ENCODE data around the gene SLX4IP. TPM values are rescaled to one million over a fixed set of nuclear protein-coding genes. Genes with fewer than 3 reads are reported as not detected.

SLX4IP gene
- total and polyA plus RNA-seq, 2 donors (not counting 1 experiment from before 2014, with no cell fraction given) = 2.0 to 8.1 TPM

GRCh38 chr20:10490706-10491105 lies 55.6 kb downstream of the SLX4IP start:
- Histone ChIP-seq H3K27ac (ENCODE audit: low read length in 2 of 2) (no peak overlapping the region), H3K9ac (ENCODE audit: low read length) (no peak overlapping the region), H4K20me1 (ENCODE audit: control insufficient read depth, insufficient read depth, low read length, poor library complexity, severe bottlenecking) (peaks cover 9% of the 10 kb centered on the region), H3K36me3 (replicated peaks in 1 of 2; ENCODE audit: control extremely low read depth in 1 of 2, control insufficient read depth in 1 of 2, extremely low read depth in 1 of 2, insufficient read depth in 2 of 2, low read length in 1 of 2) (no peaks in the 10 kb centered on the region), H3K4me2 (replicated peaks; ENCODE audit: low read depth, low read length, poor library complexity, severe bottlenecking) (no peak overlapping the region), H2AFZ (ENCODE audit: insufficient read depth, low read depth, low read length, poor library complexity, severe bottlenecking) (no peak overlapping the region), H3K79me2 (ENCODE audit: control insufficient read depth, insufficient read depth, low read length) (peaks cover 21% of the 10 kb centered on the region), H3K27me3 (replicated peaks in 1 of 4; ENCODE audit: control extremely low read depth in 1 of 4, control insufficient read depth in 3 of 4, insufficient read depth in 4 of 4, low read length in 3 of 4) (no peaks in the 10 kb centered on the region), H3K4me1 (ENCODE audit: control insufficient read depth in 2 of 2, insufficient read depth in 2 of 2, low read length in 2 of 2) (no peaks in the 10 kb centered on the region), H3K4me3 (ENCODE audit: control extremely low read depth in 1 of 5, extremely low read depth in 1 of 5, insufficient read depth in 1 of 5, low read depth in 2 of 5, low read length in 4 of 5) (no peak overlapping the region), H3K9me3 (ENCODE audit: control extremely low read depth in 1 of 3, control insufficient read depth in 2 of 3, insufficient read depth in 1 of 3, low read length in 2 of 3) (no peaks in the 10 kb centered on the region)
- no peak for ATAC-seq (ENCODE audit: low read depth)
- Mint-ChIP-seq H3K9me3 (ENCODE audit: insufficient read depth) (peaks cover 3% of the 10 kb centered on the region), H3K27me3 (no peaks in the 10 kb centered on the region), H3K4me3 (no peak overlapping the region), H3K4me1 (peaks cover 19% of the 10 kb centered on the region), H3K27ac (no peak overlapping the region)
- POLR2A ChIA-PET = no interaction called here
- intact Hi-C loops (cut with micrococcal nuclease) = no loop called here
- CTCF ChIA-PET = no interaction called here
- no peak for DNase-seq
- no CpG with 5 or more reads among the region's 1 CpG for WGBS (ENCODE audit: insufficient coverage)
- TF ChIP-seq, protein P1, sequence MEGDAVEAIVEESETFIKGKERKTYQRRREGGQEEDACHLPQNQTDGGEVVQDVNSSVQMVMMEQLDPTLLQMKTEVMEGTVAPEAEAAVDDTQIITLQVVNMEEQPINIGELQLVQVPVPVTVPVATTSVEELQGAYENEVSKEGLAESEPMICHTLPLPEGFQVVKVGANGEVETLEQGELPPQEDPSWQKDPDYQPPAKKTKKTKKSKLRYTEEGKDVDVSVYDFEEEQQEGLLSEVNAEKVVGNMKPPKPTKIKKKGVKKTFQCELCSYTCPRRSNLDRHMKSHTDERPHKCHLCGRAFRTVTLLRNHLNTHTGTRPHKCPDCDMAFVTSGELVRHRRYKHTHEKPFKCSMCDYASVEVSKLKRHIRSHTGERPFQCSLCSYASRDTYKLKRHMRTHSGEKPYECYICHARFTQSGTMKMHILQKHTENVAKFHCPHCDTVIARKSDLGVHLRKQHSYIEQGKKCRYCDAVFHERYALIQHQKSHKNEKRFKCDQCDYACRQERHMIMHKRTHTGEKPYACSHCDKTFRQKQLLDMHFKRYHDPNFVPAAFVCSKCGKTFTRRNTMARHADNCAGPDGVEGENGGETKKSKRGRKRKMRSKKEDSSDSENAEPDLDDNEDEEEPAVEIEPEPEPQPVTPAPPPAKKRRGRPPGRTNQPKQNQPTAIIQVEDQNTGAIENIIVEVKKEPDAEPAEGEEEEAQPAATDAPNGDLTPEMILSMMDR (IDR thresholded peaks at IDR 0.05) = no peak
- TF ChIP-seq EZH2 (IDR thresholded peaks at IDR 0.05; ENCODE audit: borderline replicate concordance, insufficient read depth, low read depth, low read length, poor library complexity, severe bottlenecking) = no peak

DNA sequence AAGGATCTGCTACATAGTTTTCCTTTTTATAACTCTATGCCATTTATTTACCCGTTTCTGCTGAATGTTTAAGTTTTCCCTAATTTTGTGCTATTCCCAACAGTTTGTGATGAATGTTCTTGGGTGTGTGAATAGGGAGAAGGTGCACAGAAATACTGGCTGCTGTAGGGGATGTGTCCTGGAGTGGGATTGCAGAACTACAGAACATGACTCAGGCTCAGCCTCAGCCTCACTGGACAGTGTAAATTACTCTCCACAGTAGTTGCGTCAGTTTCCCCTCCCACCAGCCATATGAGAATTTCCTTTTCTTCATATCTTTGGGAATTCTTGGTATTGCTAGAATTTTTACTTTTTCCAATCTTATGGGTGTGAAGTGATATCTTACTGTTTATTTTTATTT lies 57.0 kb downstream of the SLX4IP start:
- CTCF ChIA-PET = no interaction called here
- H3K27me3 Mint-ChIP-seq = no peaks in the 10 kb centered on the region
- H3K4me1 Mint-ChIP-seq = peaks cover 20% of the 10 kb centered on the region
- no peaks in the 10 kb centered on the region for H3K36me3 ChIP-seq (replicated peaks in 1 of 2; ENCODE audit: control extremely low read depth in 1 of 2, control insufficient read depth in 1 of 2, extremely low read depth in 1 of 2, insufficient read depth in 2 of 2, low read length in 1 of 2)
- no peak overlapping the region for H3K4me3 ChIP-seq (ENCODE audit: control extremely low read depth in 1 of 5, extremely low read depth in 1 of 5, insufficient read depth in 1 of 5, low read depth in 2 of 5, low read length in 4 of 5)
- H3K27ac ChIP-seq (ENCODE audit: low read length in 2 of 2) = no peak overlapping the region
- no peak overlapping the region for H3K4me3 Mint-ChIP-seq
- peaks cover 23% of the 10 kb centered on the region for H3K79me2 ChIP-seq (ENCODE audit: control insufficient read depth, insufficient read depth, low read length)
- H3K9me3 ChIP-seq (ENCODE audit: control extremely low read depth in 1 of 3, control insufficient read depth in 2 of 3, insufficient read depth in 1 of 3, low read length in 2 of 3) = no peaks in the 10 kb centered on the region
- DNase-seq = no peak
- H3K27ac Mint-ChIP-seq = no peak overlapping the region
- no peaks in the 10 kb centered on the region for H3K4me1 ChIP-seq (ENCODE audit: control insufficient read depth in 2 of 2, insufficient read depth in 2 of 2, low read length in 2 of 2)
- no peak overlapping the region for H2AFZ ChIP-seq (ENCODE audit: insufficient read depth, low read depth, low read length, poor library complexity, severe bottlenecking)
- no CpG with 5 or more reads among the region's 2 CpGs for WGBS (ENCODE audit: insufficient coverage)
- H3K9me3 Mint-ChIP-seq (ENCODE audit: insufficient read depth) = peaks cover 3% of the 10 kb centered on the region
- TF ChIP-seq, protein P1 (IDR thresholded peaks at IDR 0.05) = no peak
- TF ChIP-seq EZH2 (IDR thresholded peaks at IDR 0.05; ENCODE audit: borderline replicate concordance, insufficient read depth, low read depth, low read length, poor library complexity, severe bottlenecking) = no peak
- no peak overlapping the region for H3K9ac ChIP-seq (ENCODE audit: low read length)
- intact Hi-C loops (cut with micrococcal nuclease) = no loop called here
- POLR2A ChIA-PET = no interaction called here
- H3K27me3 ChIP-seq (replicated peaks in 1 of 4; ENCODE audit: control extremely low read depth in 1 of 4, control insufficient read depth in 3 of 4, insufficient read depth in 4 of 4, low read length in 3 of 4) = no peaks in the 10 kb centered on the region
- no peak for ATAC-seq (ENCODE audit: low read depth)
- H3K4me2 ChIP-seq (replicated peaks; ENCODE audit: low read depth, low read length, poor library complexity, severe bottlenecking) = no peak overlapping the region
- peaks cover 9% of the 10 kb centered on the region for H4K20me1 ChIP-seq (ENCODE audit: control insufficient read depth, insufficient read depth, low read length, poor library complexity, severe bottlenecking)

All from B cell (primary cell).